Measurements from ENCODE around the gene ANO9.

The ANO9 gene

DNA sequence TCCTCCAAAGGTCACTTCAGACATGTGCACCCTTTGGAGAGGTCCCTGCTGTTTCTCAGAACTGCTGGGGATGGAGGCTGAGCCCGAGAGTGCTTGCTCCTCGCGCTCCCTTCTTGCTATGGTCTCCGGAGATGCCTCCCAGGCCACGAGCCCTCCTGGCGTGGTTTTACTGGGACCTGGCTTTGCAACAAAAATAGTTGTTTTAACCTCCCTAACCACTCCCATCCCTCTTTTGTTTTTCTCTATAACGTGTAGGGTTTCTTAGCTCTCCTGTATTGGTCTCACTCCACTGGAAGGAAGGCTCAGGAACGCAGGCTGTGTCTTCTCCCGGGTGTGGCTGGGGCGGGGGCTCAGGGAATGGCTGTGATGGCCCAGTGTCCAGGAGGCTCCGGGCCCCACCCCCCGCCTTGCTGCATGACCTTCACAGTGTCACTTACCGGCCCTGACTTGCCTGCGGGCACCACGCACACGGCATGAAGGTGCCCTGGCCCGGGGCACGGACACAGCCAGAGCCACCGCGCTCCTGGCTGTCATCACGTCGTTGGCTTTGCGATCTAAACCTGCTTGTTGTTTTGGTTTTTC, 13.8 kb upstream of the ANO9 start:
- H3K4me3 ChIP-seq (ENCODE audit: low read depth, low read length) = no peak overlapping the region
- TF ChIP-seq, protein P1, sequence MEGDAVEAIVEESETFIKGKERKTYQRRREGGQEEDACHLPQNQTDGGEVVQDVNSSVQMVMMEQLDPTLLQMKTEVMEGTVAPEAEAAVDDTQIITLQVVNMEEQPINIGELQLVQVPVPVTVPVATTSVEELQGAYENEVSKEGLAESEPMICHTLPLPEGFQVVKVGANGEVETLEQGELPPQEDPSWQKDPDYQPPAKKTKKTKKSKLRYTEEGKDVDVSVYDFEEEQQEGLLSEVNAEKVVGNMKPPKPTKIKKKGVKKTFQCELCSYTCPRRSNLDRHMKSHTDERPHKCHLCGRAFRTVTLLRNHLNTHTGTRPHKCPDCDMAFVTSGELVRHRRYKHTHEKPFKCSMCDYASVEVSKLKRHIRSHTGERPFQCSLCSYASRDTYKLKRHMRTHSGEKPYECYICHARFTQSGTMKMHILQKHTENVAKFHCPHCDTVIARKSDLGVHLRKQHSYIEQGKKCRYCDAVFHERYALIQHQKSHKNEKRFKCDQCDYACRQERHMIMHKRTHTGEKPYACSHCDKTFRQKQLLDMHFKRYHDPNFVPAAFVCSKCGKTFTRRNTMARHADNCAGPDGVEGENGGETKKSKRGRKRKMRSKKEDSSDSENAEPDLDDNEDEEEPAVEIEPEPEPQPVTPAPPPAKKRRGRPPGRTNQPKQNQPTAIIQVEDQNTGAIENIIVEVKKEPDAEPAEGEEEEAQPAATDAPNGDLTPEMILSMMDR (conservative IDR thresholded peaks at IDR 0.05; ENCODE audit: low read depth, low read length) = no peak
- no peak for DNase-seq (ENCODE audit: low read depth)

DNA sequence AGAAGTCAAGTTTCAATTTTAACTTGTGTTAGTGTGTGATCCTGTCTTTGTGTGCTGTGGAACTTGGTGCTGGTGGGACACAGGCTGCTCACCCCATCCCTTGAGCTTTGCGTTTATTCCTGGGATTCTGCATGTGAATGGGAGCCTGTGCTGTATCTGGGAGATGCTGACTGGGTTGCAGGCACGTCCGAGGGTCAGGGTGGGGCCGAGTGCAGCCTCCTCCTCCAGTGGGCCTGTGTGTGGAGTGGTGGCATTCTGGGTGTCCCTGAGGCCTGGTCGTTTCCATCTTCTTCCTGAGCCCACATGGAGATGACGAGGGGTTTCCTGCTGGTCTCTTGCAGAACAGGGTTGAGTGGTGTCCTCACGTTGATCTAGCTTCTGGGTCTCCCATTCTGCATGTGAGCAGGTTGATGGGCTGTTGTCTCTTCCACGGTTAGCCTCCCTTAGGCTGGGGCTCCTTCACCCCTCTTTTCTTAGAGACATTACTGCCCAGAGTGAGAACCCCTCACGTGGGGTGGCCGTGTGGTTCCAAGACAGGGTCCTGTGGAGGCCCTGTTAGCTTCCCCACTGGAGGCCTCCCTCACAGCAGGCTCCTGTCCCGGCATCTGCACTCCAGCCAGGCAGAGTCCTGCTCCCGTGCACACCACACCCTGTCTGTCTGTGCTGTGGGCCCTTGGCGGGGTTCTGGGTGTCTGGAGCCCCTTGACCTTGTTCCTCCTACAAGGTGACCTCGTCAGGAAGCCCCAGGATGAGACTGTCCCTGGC, 13.2 kb upstream of the ANO9 start:
- H3K4me3 ChIP-seq (ENCODE audit: low read depth, low read length) = no peak overlapping the region
- TF ChIP-seq, protein P1 (conservative IDR thresholded peaks at IDR 0.05; ENCODE audit: low read depth, low read length) = no peak
- peak; percentile 16 for DNase-seq (ENCODE audit: low read depth)

DNA sequence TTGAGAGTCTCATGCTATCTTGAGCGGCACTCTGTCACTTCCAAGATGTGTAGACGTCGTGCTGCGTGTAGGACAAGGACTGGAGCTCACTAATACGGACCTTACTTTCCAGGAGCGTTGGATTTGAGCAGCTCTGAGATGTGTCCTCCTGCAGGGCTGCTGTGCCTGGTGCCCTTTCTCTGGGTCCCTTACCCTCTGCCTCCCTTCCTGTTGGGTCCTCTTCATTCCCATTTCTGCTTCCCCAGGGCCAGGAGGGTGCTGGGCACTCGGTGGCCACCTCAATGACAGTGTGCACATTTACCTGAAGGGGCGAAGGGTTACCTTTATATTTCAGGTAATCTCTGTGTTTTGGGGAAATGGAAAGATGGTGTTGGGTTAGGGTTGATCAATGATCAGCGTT, 12.2 kb upstream of the ANO9 start:
- DNase-seq (ENCODE audit: low read depth) = no peak
- TF ChIP-seq, protein P1 (conservative IDR thresholded peaks at IDR 0.05; ENCODE audit: low read depth, low read length) = no peak
- no peak overlapping the region for H3K4me3 ChIP-seq (ENCODE audit: low read depth, low read length)

DNA sequence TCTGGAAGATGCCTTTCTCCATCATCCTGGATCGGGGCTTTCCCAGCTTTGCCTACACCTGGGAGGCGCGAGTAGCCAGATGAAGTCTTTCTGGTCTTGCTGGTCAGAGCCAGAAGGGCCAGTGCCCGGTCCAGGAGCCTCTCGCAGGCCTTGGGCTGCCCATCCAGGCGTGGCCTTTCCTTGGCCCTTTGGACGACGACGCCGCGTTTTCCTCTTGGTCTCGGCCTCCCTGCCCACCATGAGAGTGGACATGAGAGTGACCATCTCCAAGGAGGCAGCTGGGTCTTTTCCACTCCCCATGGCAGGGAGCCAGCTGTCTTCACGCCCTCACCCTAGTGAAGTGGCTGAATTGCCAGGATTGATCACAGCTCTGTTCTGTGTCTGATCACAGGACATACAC, 11.8 kb upstream of the ANO9 start:
- DNase-seq (ENCODE audit: low read depth) = no peak
- H3K4me3 ChIP-seq (ENCODE audit: low read depth, low read length) = no peak overlapping the region
- TF ChIP-seq, protein P1 (conservative IDR thresholded peaks at IDR 0.05; ENCODE audit: low read depth, low read length) = no peak

DNA sequence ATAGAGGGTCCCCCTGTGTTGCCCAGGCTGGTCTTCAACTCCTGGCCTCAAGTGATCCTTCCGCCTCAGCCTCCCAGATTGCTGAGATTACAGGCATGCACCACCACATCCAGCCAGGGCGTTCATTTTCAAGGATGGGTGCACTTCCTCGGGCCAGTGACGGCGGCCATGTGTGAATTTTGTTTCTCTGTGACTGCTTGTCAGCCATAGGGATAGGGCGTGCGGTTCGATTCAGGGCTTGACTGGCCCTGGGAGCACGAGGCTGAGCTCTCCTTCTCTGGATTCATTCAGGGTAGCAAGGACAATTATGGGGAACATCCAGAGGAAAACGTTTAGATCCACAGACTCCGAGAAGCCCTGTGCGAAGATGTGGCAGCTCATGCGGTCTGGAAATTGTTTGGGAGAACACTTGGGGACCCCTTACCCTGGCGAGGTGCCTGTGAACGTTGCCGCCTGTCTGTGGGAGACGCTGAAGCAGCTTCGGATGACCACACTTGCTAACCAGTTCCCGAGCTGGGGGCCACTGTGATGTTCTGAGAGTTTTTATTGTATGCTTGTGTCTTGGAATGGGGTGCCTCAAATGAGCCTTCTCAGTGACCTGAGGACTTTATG, 11.2 kb upstream of the ANO9 start:
- DNase-seq (ENCODE audit: low read depth) = no peak
- H3K4me3 ChIP-seq (ENCODE audit: low read depth, low read length) = no peak overlapping the region
- TF ChIP-seq, protein P1 (conservative IDR thresholded peaks at IDR 0.05; ENCODE audit: low read depth, low read length) = no peak

DNA sequence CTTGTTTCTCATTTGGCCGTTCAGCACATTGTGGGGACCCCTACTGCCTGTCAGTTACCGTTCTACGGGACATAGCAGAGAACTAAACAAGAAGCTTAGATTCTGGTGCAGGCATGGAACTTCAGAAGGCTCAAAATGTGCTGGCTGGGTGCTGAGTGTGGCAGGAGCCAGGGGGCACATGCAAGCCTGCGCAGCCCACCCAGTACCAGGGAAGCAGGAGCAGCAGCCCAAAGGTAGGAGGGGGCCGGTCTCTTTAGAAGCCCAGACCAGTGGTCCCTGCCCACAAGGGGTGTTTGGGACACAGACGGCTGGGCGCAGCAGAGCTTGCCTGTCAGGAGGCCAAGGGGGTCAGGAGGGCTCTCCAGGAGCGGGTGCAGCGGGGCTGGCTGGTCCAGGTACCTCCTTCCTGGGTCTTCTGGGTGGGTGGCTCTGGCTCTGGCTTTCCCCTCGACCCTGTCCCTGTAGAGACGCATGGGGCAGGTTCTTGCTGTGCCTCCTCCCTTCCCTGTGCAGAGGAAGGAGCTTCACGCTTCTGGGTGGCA, 10.5 kb upstream of the ANO9 start:
- TF ChIP-seq, protein P1 (conservative IDR thresholded peaks at IDR 0.05; ENCODE audit: low read depth, low read length) = no peak
- no peak overlapping the region for H3K4me3 ChIP-seq (ENCODE audit: low read depth, low read length)
- DNase-seq (ENCODE audit: low read depth) = no peak

All from choroid plexus epithelial cell (primary cell).